T-helper 17 cell (primary cell): ENCODE results near the gene CCDC150. TPM values are rescaled to one million over a fixed set of nuclear protein-coding genes. Genes with fewer than 3 reads are reported as not detected.
"Not testable (repeated sequence)": the region's sequence is repeated elsewhere in the genome, so short reads cannot be mapped to it uniquely, and the experiment has no call there.

Source experiments
- ATAC-seq: fragments of 150-1000 bp; cut with Tn5 transposase; 2 replicates; pipeline ENCODE4 v1.10.0; 2021; ENCODE audit warnings: mild to moderate bottlenecking, moderate library complexity
- DNase-seq, 3 donors: peaks; one replicate each; pipeline versions ENCODE4 v3.0.0 to v3.0.0-alpha.2; 2020 to 2021
- H3K9me3 ChIP-seq: one replicate; pipeline ENCODE4 v1.7.0; 2013; ENCODE audit warnings: low read length, mild to moderate bottlenecking; ENCODE audit not compliant: control insufficient read depth, poor library complexity, severe bottlenecking
- H3K27ac Mint-ChIP-seq: one replicate; pipeline ENCODE4 v1.8.0; 2022; ENCODE audit warnings: mild to moderate bottlenecking, moderate library complexity, mixed read lengths
- H3K27me3 Mint-ChIP-seq: one replicate; pipeline ENCODE4 v1.8.0; 2022; ENCODE audit warnings: mixed read lengths
- H3K36me3 Mint-ChIP-seq: one replicate; pipeline ENCODE4 v1.8.0; 2022; ENCODE audit warnings: low read depth, mixed read lengths
- H3K4me1 Mint-ChIP-seq: one replicate; pipeline ENCODE4 v1.8.0; 2022; ENCODE audit warnings: mild to moderate bottlenecking, mixed read lengths
- H3K4me3 Mint-ChIP-seq: one replicate; pipeline ENCODE4 v1.8.0; 2022; ENCODE audit warnings: mild to moderate bottlenecking, moderate library complexity, mixed read lengths
- total RNA-seq, 4 donors: library from RNA in 2 of 4; stranded (reverse) in 2 of 4; gene quantifications; one replicate each; pipeline ENCODE4 v1.2.3 and lab custom pipeline; 2022 to 2026

CCDC150 gene
- total RNA-seq, 2 donors from 2014 or later, result 0.47 to 1.7 TPM

GRCh38 chr2:196606516-196606915, 33.0 kb upstream of the CCDC150 start:
- peaks cover 19% of the 10 kb centered on the region for H3K27me3 Mint-ChIP-seq
- ATAC-seq (no peak), DNase-seq (no peak)
- H3K27ac Mint-ChIP-seq, result no peak overlapping the region
- H3K4me3 Mint-ChIP-seq, result no peak overlapping the region
- no peaks in the 10 kb centered on the region for H3K9me3 ChIP-seq
- no peaks in the 10 kb centered on the region for H3K36me3 Mint-ChIP-seq
- H3K4me1 Mint-ChIP-seq, result peaks cover 3% of the 10 kb centered on the region

- Mint-ChIP-seq H3K4me3 (no peak overlapping the region), H3K27ac (no peak overlapping the region), H3K27me3 (peaks cover 19% of the 10 kb centered on the region), H3K4me1 (peaks cover 3% of the 10 kb centered on the region), H3K36me3 (no peaks in the 10 kb centered on the region)
- no peak for DNase-seq
- ATAC-seq, result no peak
- no peaks in the 10 kb centered on the region for H3K9me3 ChIP-seq
Observed at GRCh38 chr2:196607073-196607472, 32.4 kb upstream of the CCDC150 start.

DNA sequence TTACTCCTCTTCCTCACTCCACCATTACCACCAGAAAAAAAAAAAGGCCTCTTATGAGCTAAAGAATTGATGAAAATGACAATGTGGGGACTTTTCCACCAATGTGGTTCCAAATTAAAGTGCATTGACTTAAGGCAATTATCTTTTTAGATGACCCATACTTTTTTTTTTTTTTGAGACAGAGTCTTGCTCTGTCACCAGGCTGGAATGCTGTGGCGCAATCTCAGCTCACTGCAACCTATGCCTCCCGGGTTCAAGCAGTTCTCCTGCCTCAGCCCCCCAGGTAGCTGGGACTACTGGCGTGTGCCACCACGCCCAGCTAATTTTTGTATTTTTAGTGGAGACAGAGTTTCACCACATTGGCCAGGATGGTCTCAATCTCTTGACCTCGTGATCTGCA, 31.6 kb upstream of the CCDC150 start:
- peaks cover 11% of the 10 kb centered on the region for H3K27me3 Mint-ChIP-seq
- H3K4me1 Mint-ChIP-seq, H3K4me3 Mint-ChIP-seq, H3K27ac Mint-ChIP-seq, H3K9me3 ChIP-seq, DNase-seq, H3K36me3 Mint-ChIP-seq, ATAC-seq: not testable (repeated sequence)

DNA sequence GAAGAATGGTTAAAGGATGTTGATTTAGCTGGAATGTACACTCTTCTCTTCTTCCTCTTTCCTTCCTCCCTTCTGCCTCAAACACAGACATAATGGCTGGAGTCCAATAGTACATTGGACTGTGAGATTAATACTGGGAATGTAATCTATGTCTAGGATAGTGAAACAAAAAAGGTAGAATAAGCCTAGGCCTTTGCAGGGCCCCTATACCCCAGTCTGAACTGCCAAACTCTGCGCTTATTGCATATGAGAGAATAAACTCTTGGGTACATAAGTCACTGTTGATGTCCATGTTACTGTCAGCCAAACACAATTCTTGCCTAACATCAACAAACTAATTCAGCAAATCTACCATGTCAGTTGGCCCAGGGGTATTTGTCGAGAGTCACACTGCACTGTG, 29.7 kb upstream of the CCDC150 start:
- Mint-ChIP-seq H3K4me1 (peaks cover 3% of the 10 kb centered on the region), H3K27ac (no peak overlapping the region), H3K36me3 (no peaks in the 10 kb centered on the region), H3K27me3 (peaks cover 4% of the 10 kb centered on the region), H3K4me3 (no peak overlapping the region)
- ATAC-seq, result no peak
- no peak for DNase-seq
- H3K9me3 ChIP-seq, result no peaks in the 10 kb centered on the region

DNA sequence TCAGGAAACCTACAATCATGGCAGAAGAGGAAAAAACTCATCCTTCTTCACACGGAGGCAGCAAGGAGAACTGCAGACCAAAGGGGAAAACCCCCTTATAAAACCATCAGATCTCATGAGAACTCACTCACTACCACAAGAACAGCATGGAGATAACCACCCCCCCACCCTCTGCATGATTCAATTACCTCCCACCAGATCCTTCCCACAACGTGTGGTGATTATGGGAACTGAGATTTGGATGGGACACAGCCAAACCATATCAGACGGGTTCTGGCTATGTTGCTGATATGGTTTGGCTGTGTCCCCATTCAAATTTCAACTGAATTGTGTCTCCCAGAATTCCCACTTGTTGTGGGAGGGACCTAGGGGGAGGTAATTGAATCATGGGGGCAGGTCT, 28.7 kb upstream of the CCDC150 start:
- no peaks in the 10 kb centered on the region for H3K36me3 Mint-ChIP-seq
- peaks cover 4% of the 10 kb centered on the region for H3K27me3 Mint-ChIP-seq
- H3K4me1 Mint-ChIP-seq, result peaks cover 3% of the 10 kb centered on the region
- DNase-seq, result no peak
- no peaks in the 10 kb centered on the region for H3K9me3 ChIP-seq
- H3K4me3 Mint-ChIP-seq, result no peak overlapping the region
- ATAC-seq, result no peak
- no peak overlapping the region for H3K27ac Mint-ChIP-seq

DNA sequence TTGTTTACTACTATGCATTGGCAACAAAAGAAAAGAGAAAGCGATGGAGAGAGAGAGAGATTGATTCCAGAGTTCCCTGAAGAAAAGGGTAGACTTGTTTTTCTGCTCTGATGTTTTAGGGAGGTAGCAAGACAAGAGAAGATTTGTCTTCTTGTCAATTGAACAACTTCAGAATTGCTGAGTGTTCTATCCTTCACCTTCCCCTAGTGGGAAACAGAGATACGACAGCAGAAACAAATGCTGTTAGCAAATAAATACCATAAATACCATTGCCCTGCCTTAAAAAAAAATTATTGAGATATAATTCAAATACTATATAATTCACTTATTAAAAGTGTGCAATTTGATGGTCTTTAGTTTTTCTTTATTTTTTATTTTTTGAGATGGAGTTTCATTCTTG, 26.2 kb upstream of the CCDC150 start:
- no peak overlapping the region for H3K4me3 Mint-ChIP-seq
- H3K27me3 Mint-ChIP-seq, result no peaks in the 10 kb centered on the region
- no peaks in the 10 kb centered on the region for H3K36me3 Mint-ChIP-seq
- H3K4me1 Mint-ChIP-seq, result no peaks in the 10 kb centered on the region
- ATAC-seq (no peak), DNase-seq (no peak)
- H3K27ac Mint-ChIP-seq, result no peak overlapping the region
- H3K9me3 ChIP-seq, result no peaks in the 10 kb centered on the region

GRCh38 chr2:196617430-196617829, 22.1 kb upstream of the CCDC150 start:
- no peak overlapping the region for H3K27ac Mint-ChIP-seq
- ATAC-seq (no peak), DNase-seq (no peak)
- H3K4me1 Mint-ChIP-seq, result no peaks in the 10 kb centered on the region
- H3K9me3 ChIP-seq, result no peaks in the 10 kb centered on the region
- no peak overlapping the region for H3K4me3 Mint-ChIP-seq
- peaks cover 11% of the 10 kb centered on the region for H3K27me3 Mint-ChIP-seq
- no peaks in the 10 kb centered on the region for H3K36me3 Mint-ChIP-seq

DNA sequence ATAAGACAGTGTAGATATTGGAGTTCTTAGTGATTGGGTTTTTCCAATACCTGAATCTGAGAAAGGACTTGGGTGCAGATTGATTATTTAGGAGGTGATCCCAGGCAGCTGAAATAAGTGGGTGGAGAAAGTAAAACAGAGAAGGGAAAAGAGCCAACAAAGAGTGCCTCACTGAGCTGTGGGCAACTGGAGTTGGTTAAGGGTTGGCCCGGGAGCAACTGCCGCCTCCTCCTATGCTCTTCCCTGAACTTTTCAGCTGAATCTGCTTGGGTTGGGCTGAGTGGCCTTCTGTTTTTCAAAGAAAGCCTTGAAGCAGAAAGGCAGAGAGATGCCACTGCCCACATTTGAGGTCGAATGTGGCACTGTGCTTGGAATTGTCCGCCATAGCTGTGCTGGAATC, 20.9 kb upstream of the CCDC150 start:
- Mint-ChIP-seq H3K27me3 (peaks cover 11% of the 10 kb centered on the region), H3K36me3 (no peaks in the 10 kb centered on the region), H3K4me1 (no peaks in the 10 kb centered on the region), H3K27ac (no peak overlapping the region), H3K4me3 (no peak overlapping the region)
- ATAC-seq (no peak), DNase-seq (no peak)
- H3K9me3 ChIP-seq, result no peaks in the 10 kb centered on the region

DNA sequence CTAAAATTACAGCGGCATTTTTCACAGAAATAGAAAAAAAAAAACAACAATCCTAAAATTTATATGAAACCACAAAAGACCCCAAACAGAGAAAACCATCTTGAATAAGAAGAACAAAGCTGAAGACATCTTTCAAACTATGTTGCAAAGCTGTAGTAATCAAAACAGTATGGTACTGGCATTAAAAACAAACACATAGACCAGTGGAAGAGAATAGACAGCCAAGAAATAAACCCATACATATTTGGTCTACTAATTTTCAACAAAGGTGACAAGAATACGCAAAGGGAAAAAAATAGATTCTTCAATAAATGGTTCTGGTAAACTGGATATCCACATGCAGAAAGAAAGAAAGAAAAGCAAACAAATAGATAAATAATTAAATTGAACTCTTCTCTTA, 9.0 kb upstream of the CCDC150 start:
- DNase-seq, result no peak
- Mint-ChIP-seq H3K36me3 (no peaks in the 10 kb centered on the region), H3K4me3 (no peak overlapping the region), H3K27me3 (peaks cover 17% of the 10 kb centered on the region), H3K4me1 (no peaks in the 10 kb centered on the region), H3K27ac (no peak overlapping the region)
- ATAC-seq, result no peak
- H3K9me3 ChIP-seq, result no peaks in the 10 kb centered on the region

DNA sequence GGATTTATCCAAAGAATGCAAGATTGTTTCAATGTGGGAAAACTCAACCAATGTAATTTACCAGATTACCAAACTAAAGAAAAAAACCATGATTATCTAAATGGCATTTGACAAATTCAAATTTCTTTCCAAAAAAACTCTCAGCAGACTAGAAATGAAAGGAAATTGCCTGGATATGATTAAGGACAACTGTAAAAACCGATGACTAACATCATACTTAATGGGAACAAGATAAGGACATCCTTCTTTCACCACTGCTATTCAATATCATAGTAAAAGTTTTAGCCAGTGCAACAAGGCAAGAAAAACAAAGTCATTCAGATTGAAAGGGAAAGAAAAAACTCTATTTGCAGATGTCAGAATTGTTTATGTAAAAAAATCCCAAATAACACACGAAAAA, 4.4 kb upstream of the CCDC150 start:
- peaks cover 7% of the 10 kb centered on the region for H3K4me1 Mint-ChIP-seq
- H3K27me3 Mint-ChIP-seq, result no peaks in the 10 kb centered on the region
- H3K9me3 ChIP-seq, result no peaks in the 10 kb centered on the region
- no peak for ATAC-seq
- no peak for DNase-seq
- H3K4me3 Mint-ChIP-seq, result no peak overlapping the region
- no peaks in the 10 kb centered on the region for H3K36me3 Mint-ChIP-seq
- H3K27ac Mint-ChIP-seq, result no peak overlapping the region

GRCh38 chr2:196638765-196639164, 750 bp upstream of the CCDC150 start:
- Mint-ChIP-seq H3K27ac (peak overlapping the region; percentile 75), H3K4me3 (peak overlapping the region; percentile 73), H3K27me3 (no peaks in the 10 kb centered on the region), H3K4me1 (peaks cover 16% of the 10 kb centered on the region), H3K36me3 (no peaks in the 10 kb centered on the region)
- DNase-seq, result no peak
- H3K9me3 ChIP-seq, result no peaks in the 10 kb centered on the region
- no peak for ATAC-seq

DNA sequence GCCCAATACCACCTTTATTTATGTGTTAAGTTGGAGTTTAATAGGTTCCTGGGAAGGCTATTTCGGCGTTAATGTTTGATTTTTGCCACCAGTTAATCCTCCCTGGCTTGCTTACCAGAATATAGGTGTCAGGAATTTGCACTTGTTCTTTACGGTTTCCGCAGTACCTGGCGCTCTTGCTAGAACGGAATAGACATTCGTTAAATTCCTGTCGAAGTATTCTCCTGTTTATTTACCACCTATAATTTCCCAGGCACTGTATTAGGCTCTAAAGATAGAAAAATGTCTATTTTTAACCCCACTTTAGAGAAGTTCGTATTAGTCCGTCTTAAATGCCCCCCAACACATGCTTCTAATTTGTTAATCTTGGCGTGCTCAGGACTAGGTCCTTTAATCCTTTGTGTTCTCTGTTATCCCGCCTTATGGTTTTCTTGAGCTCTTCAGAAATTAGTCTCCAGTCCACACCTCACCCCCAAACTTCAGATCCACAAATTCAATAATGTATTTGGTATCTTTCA, 575 bp downstream of the CCDC150 start:
- ATAC-seq (no peak), DNase-seq (no peak)
- H3K4me3 Mint-ChIP-seq, result peak overlapping the region; percentile 90
- H3K9me3 ChIP-seq, result no peaks in the 10 kb centered on the region
- H3K4me1 Mint-ChIP-seq, result peaks cover 16% of the 10 kb centered on the region
- H3K36me3 Mint-ChIP-seq, result no peaks in the 10 kb centered on the region
- H3K27ac Mint-ChIP-seq, result peak overlapping the region; percentile 75
- H3K27me3 Mint-ChIP-seq, result no peaks in the 10 kb centered on the region

- no peaks in the 10 kb centered on the region for H3K27me3 Mint-ChIP-seq
- no peaks in the 10 kb centered on the region for H3K4me1 Mint-ChIP-seq
- ATAC-seq, result no peak
- no peaks in the 10 kb centered on the region for H3K36me3 Mint-ChIP-seq
- DNase-seq, result no peak
- H3K27ac Mint-ChIP-seq, result no peak overlapping the region
- H3K9me3 ChIP-seq, result peaks cover 4% of the 10 kb centered on the region
- H3K4me3 Mint-ChIP-seq, result no peak overlapping the region
Observed at GRCh38 chr2:196649202-196649601, 9.7 kb downstream of the CCDC150 start.

DNA sequence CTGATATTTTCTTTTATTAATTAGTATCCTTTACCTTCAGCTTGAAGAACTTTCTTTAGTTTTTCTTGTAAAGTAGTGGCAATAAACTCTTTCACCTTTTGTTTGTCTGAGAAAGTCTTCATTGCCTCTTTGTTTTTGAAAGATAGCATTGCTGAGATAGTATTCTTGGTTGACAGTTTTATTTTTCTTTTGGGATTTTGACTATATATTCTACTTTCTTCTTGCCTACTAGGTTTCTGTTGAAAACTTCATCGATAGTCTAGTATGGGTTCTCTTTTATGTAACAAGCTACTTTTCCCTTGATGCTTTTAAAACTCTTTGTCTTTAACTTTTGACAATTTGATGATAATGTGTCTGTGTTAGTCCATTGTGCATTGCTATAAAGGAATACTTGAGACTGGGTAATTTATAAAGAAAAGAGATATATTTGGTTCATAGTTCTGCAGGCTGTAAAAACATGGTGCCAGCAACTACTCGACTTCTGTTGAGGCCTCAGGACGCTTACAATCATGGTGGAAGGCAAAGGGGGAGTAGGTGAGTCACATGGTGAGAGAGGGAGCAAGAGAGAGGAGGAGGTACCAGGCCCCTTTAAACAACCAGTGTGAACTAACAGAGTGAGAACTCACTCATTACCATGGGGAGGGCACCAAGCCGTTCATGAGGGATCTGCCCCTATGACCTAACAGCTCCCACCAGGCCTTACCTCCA, 12.0 kb downstream of the CCDC150 start:
- Mint-ChIP-seq H3K4me3 (no peak overlapping the region), H3K4me1 (no peaks in the 10 kb centered on the region), H3K36me3 (no peaks in the 10 kb centered on the region), H3K27ac (no peak overlapping the region), H3K27me3 (no peaks in the 10 kb centered on the region)
- ATAC-seq (no peak), DNase-seq (no peak)
- H3K9me3 ChIP-seq, result peaks cover 4% of the 10 kb centered on the region
